ENCODE results near the gene VEGFB.

DNA sequence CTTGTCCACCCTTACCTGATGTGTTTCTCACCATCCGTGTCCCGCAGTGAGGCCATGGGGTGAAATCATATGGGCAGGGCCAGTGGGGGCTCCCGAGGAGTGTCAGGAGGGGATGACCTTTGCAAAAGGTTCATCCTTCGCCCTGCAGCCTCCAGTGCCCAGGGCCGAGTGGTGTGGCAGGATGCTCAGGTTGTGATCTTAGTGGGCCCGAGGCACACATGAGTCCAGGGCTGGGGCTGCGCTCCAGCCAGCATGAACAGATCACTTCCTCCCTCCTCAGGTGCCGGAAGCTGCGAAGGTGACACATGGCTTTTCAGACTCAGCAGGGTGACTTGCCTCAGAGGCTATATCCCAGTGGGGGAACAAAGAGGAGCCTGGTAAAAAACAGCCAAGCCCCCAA lies 3.7 kb downstream of the VEGFB start:
- TF ChIP-seq ZNF274 (IDR thresholded peaks at IDR 0.05; ENCODE audit: low read depth, low read length), result no peak
- no peak for TF ChIP-seq YY1 (IDR thresholded peaks at IDR 0.05; ENCODE audit: insufficient read depth, insufficient read length)

Measured in NT2/D1 (cell line).